Measurements from ENCODE around the gene IFI44. TPM values are rescaled to one million over a fixed set of nuclear protein-coding genes. Genes with fewer than 3 reads are reported as not detected.

The IFI44 gene
- total and polyA plus RNA-seq, 4 donors, result 5.9 to 17.9 (median 9.7) TPM

GRCh38 chr1:78663923-78664322 lies 14.3 kb downstream of the IFI44 start:
- H3K27me3 ChIP-seq (ENCODE audit: control insufficient read depth in 4 of 4, insufficient read depth in 4 of 4, low read length in 3 of 4), result no peaks in the 10 kb centered on the region
- WGBS, result 92% methylated on average over 2 of the region's 2 CpGs
- DNase-seq (ENCODE audit: low spot score), result no peak
- TF ChIP-seq NR2F2 (IDR thresholded peaks at IDR 0.05) (no peak), HNF4G (IDR thresholded peaks at IDR 0.05) (no peak), FOXA1 (IDR thresholded peaks at IDR 0.05) (no peak), HNF4A (conservative IDR thresholded peaks at IDR 0.05) (no peak), RAD21 (IDR thresholded peaks at IDR 0.05) (no peak), EGR1 (IDR thresholded peaks at IDR 0.05; ENCODE audit: low read depth in 2 of 2) (no peak), ZBTB33 (IDR thresholded peaks at IDR 0.05) (no peak), REST (IDR thresholded peaks at IDR 0.05) (no peak), JUND (IDR thresholded peaks at IDR 0.05) (no peak), SP1 (IDR thresholded peaks at IDR 0.05) (no peak), FOXA2 (IDR thresholded peaks at IDR 0.05) (no peak), CTCF (IDR thresholded peaks at IDR 0.05; ENCODE audit: low read depth, low read length, missing input control) (no peak), RXRA (IDR thresholded peaks at IDR 0.05) (no peak), MAX (IDR thresholded peaks at IDR 0.05) (no peak), GABPA (IDR thresholded peaks at IDR 0.05 in 1 of 2, conservative IDR thresholded peaks at IDR 0.05 in 1 of 2) (no peak), YY1 (IDR thresholded peaks at IDR 0.05) (no peak), TAF1 (conservative IDR thresholded peaks at IDR 0.05) (no peak)
- TF ChIP-seq, protein P1, sequence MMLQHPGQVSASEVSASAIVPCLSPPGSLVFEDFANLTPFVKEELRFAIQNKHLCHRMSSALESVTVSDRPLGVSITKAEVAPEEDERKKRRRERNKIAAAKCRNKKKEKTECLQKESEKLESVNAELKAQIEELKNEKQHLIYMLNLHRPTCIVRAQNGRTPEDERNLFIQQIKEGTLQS (IDR thresholded peaks at IDR 0.05), result no peak
- H3K27ac ChIP-seq (ENCODE audit: low read depth in 1 of 2, low read length in 2 of 2), result no peak overlapping the region
- peaks cover 3 to 34% (median 22%) of the 10 kb centered on the region in 4 donors for H3K36me3 ChIP-seq (ENCODE audit: control insufficient read depth in 4 of 4, insufficient read depth in 3 of 4, low read depth in 1 of 4, low read length in 3 of 4)
- H3K4me1 ChIP-seq (ENCODE audit: control insufficient read depth in 4 of 4, insufficient read depth in 4 of 4, low read length in 3 of 4), result no peaks in the 10 kb centered on the region
- no peaks in the 10 kb centered on the region for H3K9me3 ChIP-seq (ENCODE audit: control insufficient read depth in 4 of 4, low read length in 3 of 4)
- H3K4me3 ChIP-seq (ENCODE audit: low read depth in 1 of 3, low read length in 3 of 3), result no peak overlapping the region
- H3K9ac ChIP-seq (ENCODE audit: low read depth in 1 of 2, low read length in 2 of 2), result no peak overlapping the region
